Measurements from ENCODE around the gene AWAT2. TPM values are rescaled to one million over a fixed set of nuclear protein-coding genes. Genes with fewer than 3 reads are reported as not detected.

AWAT2 gene
- total RNA-seq, 1 donor from 2014 or later = not detected

DNA sequence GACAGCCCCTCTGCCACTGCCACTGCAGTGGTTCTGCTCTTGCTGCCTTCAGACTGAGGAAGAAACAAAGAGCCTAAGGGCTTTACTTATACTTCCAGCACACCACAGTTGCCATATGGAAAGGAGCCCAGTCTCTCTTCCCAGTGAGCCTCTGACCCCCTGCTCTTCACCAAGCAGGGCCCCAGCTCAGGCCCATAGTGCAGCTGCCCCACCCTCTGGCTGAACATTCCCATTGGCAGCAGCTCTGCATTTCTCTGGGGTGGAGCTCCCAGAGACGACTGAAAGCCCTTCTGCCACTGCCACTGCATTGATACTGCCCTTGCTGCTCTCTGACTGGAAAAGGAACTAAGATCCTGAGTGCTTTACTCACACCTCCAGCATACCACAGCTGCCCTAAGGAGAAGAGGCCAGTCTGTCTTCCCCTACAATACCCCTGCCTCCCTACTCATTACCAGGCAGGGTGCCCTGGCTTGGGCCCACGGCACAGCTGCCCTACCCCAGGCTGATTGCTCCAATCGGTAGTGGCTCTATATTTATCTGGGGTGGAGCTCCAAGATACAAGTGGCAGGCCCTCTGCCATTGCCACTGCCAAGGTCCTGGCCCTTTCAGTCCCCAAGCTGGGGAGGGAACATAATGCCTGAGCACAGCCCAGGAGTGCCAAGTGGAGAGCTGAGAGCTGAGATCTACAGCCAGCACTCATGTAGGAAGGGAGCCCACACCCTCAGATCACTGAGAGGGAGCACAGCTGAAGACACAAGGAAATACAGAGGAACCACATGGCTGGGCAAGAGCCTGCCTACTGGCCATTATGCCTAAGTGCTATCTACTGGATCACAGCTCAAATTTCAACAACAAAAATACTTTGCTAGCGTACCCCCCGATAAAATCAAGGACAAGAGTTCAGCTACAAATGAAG, 36.0 kb downstream of the AWAT2 start:
- H3K9me3 Mint-ChIP-seq = peaks cover 4% of the 10 kb centered on the region
- no peak overlapping the region for H3K4me3 Mint-ChIP-seq
- no peaks in the 10 kb centered on the region for H3K4me1 ChIP-seq
- H4K20me1 ChIP-seq (ENCODE audit: low read depth) = no peaks in the 10 kb centered on the region
- H3K27ac Mint-ChIP-seq = peak overlapping the region; percentile 54
- DNase-seq (ENCODE audit: low spot score) = no peak
- H3K27me3 ChIP-seq = no peaks in the 10 kb centered on the region
- no peaks in the 10 kb centered on the region for H3K27me3 Mint-ChIP-seq (ENCODE audit: insufficient read depth, low read depth)
- no peaks in the 10 kb centered on the region for H3K4me1 Mint-ChIP-seq
- no peak overlapping the region for H3K9ac ChIP-seq
- H3K36me3 ChIP-seq = no peaks in the 10 kb centered on the region
- no peak overlapping the region for H3K27ac ChIP-seq
- H3K4me2 ChIP-seq = no peak overlapping the region
- H2AFZ ChIP-seq (replicated peaks) = no peak overlapping the region
- H3K4me3 ChIP-seq = no peak overlapping the region
- no peaks in the 10 kb centered on the region for H3F3A ChIP-seq (ENCODE audit: low read depth)
- H3K9me3 ChIP-seq (ENCODE audit: low read depth) = peaks cover 7% of the 10 kb centered on the region
- TF ChIP-seq EZH2phosphoT487 (IDR thresholded peaks at IDR 0.05) (no peak), EZH2 (IDR thresholded peaks at IDR 0.05) (no peak)
- TF ChIP-seq, protein P1, sequence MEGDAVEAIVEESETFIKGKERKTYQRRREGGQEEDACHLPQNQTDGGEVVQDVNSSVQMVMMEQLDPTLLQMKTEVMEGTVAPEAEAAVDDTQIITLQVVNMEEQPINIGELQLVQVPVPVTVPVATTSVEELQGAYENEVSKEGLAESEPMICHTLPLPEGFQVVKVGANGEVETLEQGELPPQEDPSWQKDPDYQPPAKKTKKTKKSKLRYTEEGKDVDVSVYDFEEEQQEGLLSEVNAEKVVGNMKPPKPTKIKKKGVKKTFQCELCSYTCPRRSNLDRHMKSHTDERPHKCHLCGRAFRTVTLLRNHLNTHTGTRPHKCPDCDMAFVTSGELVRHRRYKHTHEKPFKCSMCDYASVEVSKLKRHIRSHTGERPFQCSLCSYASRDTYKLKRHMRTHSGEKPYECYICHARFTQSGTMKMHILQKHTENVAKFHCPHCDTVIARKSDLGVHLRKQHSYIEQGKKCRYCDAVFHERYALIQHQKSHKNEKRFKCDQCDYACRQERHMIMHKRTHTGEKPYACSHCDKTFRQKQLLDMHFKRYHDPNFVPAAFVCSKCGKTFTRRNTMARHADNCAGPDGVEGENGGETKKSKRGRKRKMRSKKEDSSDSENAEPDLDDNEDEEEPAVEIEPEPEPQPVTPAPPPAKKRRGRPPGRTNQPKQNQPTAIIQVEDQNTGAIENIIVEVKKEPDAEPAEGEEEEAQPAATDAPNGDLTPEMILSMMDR (IDR thresholded peaks at IDR 0.05) = no peak
- no peaks in the 10 kb centered on the region for H3K79me2 ChIP-seq (ENCODE audit: low read depth)
- H3K36me3 Mint-ChIP-seq = no peaks in the 10 kb centered on the region

GRCh38 chrX:70012756-70013155, 37.0 kb downstream of the AWAT2 start:
- H3K36me3 Mint-ChIP-seq = no peaks in the 10 kb centered on the region
- Histone ChIP-seq H3K4me1 (no peaks in the 10 kb centered on the region), H3F3A (ENCODE audit: low read depth) (no peaks in the 10 kb centered on the region), H3K4me2 (no peak overlapping the region), H3K79me2 (ENCODE audit: low read depth) (no peaks in the 10 kb centered on the region), H3K9ac (no peak overlapping the region), H3K9me3 (ENCODE audit: low read depth) (peaks cover 9% of the 10 kb centered on the region), H4K20me1 (ENCODE audit: low read depth) (no peaks in the 10 kb centered on the region), H3K27ac (no peak overlapping the region), H2AFZ (replicated peaks) (no peak overlapping the region), H3K4me3 (no peak overlapping the region), H3K27me3 (no peaks in the 10 kb centered on the region), H3K36me3 (no peaks in the 10 kb centered on the region)
- no peaks in the 10 kb centered on the region for H3K27me3 Mint-ChIP-seq (ENCODE audit: insufficient read depth, low read depth)
- no peak for TF ChIP-seq EZH2phosphoT487 (IDR thresholded peaks at IDR 0.05)
- TF ChIP-seq, protein P1 (IDR thresholded peaks at IDR 0.05) = no peak
- no peak for TF ChIP-seq EZH2 (IDR thresholded peaks at IDR 0.05)
- no peaks in the 10 kb centered on the region for H3K4me1 Mint-ChIP-seq
- H3K27ac Mint-ChIP-seq = no peak overlapping the region
- DNase-seq (ENCODE audit: low spot score) = no peak
- H3K9me3 Mint-ChIP-seq = peaks cover 2% of the 10 kb centered on the region
- no peak overlapping the region for H3K4me3 Mint-ChIP-seq

GRCh38 chrX:70009970-70010369, 39.8 kb downstream of the AWAT2 start:
- Histone ChIP-seq H3K9me3 (ENCODE audit: low read depth) (peaks cover 3% of the 10 kb centered on the region), H3K4me2 (no peak overlapping the region), H4K20me1 (ENCODE audit: low read depth) (no peaks in the 10 kb centered on the region), H3K27me3 (no peaks in the 10 kb centered on the region), H2AFZ (replicated peaks) (no peak overlapping the region), H3K4me1 (no peaks in the 10 kb centered on the region), H3K4me3 (no peak overlapping the region), H3K36me3 (no peaks in the 10 kb centered on the region), H3K9ac (no peak overlapping the region), H3K27ac (no peak overlapping the region), H3K79me2 (ENCODE audit: low read depth) (no peaks in the 10 kb centered on the region), H3F3A (ENCODE audit: low read depth) (no peaks in the 10 kb centered on the region)
- Mint-ChIP-seq H3K27me3 (ENCODE audit: insufficient read depth, low read depth) (no peaks in the 10 kb centered on the region), H3K36me3 (no peaks in the 10 kb centered on the region), H3K4me3 (no peak overlapping the region), H3K4me1 (no peaks in the 10 kb centered on the region), H3K27ac (no peak overlapping the region), H3K9me3 (no peaks in the 10 kb centered on the region)
- TF ChIP-seq EZH2phosphoT487 (IDR thresholded peaks at IDR 0.05) (no peak), EZH2 (IDR thresholded peaks at IDR 0.05) (no peak)
- TF ChIP-seq, protein P1 (IDR thresholded peaks at IDR 0.05) = no peak
- DNase-seq (ENCODE audit: low spot score) = no peak
